CD4-positive, alpha-beta T cell treated with Interleukin-4 for 1 hour (primary cell): ENCODE data around the gene CLCN3.
"Not testable (repeated sequence)": the region's sequence is repeated elsewhere in the genome, so short reads cannot be mapped to it uniquely, and the experiment has no call there.

Experiments
- DNase-seq, 2 donors: peaks; one replicate each; pipeline ENCODE4 v3.0.0-alpha.2; 2020 to 2022

CLCN3 gene

DNA sequence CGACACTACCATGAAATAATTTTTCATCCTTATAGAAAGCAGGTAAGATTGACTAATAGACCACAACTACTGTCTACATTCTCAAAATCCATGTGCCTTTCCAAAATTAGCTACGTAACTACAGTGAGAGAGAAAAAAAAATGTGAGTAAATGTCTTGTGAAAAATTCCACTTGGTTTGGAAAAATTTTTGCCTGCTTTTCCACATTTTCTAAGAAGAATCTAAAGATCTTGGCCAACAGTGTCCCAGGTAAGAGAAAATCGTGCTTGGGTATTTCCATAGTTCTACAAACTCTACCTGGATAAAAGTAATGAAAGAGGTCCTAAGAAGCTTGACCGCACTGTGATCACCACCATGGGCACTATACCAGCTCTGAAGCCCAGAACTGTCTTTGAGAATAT is 1.4 kb upstream of the CLCN3 start:
- DNase-seq = no peak

DNA sequence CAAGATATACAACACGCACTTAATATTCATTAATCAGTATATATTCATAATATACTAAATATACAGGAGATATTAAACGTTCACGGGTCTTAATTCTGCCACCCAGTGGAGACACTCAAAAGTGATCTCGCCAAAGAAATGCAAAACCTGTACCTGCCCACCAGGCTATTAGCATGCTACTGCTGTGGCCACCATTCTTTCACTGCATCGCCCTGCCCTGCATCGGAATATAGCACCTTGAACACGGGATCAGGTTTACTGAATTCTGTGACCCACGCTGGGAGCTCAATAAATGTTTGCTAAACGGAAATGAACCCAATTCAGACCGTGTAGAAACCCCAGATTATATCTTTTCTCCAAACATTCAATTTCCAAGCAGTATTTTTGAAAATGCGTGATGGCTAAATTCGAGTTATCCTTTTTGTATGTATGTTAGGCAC is 840 bp upstream of the CLCN3 start:
- DNase-seq = peak; percentile 72 to 76

DNA sequence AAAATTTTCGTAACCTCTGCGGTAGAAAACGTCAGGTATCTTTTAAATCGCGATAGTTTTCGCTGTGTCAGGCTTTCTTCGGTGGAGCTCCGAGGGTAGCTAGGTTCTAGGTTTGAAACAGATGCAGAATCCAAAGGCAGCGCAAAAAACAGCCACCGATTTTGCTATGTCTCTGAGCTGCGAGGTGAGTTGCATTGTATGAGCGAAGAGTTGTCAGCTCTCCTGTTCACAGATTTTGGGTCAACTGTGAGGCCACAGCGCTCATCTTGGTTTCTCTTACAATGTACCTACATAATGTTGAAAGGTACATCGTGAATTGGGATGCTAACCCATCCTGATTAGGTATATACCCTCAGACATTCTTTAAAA is 486 bp downstream of the CLCN3 start:
- peak in 1 of 2 donors; percentile 38 for DNase-seq

DNA sequence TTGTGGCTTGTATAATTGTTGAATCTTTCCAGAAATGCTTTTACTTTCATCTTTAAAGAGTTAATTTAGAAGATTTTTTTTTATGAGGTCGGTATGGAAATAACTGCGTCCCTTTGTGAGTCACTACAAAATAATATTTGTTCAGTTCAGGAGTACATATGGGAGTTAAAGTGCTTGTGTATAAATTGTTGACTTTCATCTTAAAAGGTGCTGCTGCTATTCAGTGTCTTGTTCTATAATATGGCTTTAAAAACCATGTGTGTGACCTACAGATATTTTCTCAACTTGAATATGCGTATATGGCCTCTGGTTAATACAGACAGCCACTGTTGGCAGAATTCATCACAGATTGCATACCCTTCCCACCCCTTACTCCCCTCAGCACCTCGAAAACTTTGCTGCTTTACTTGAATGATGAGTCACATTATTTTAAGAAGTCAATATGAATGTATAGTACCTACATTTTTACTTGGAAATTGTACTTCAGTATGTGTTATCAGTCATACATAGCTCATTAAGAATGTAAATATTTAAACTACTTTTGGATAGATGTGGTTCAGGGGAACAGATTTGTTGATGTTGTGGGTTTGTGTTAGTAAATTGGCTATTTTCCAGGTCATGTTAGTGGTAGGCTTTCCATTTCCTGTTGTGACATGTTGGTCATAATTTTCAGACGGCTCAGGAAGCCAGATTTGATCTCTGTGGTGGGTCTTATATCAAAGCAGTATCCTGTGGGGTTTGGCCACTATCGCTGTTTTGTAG is 1.5 kb downstream of the CLCN3 start:
- peak; percentile 72 to 89 for DNase-seq

DNA sequence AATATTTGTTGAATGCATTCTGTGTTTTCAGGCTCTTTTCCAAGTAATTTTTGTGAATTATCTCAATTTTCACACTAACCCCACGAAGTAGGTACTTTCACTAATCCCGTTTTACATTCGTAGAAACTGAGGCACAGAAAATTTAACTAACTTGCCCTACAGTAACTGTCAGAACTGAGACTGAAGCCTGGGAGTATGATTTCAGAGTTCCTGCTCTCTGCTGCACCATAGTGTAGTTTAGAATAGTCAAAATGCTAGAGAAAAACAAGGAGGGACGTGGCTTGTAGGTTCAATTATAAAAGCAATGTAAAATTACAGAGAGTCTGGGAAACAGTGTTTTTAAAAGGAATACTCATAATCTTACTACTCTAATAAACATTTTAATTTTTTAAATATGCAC is 2.2 kb downstream of the CLCN3 start:
- no peak for DNase-seq

DNA sequence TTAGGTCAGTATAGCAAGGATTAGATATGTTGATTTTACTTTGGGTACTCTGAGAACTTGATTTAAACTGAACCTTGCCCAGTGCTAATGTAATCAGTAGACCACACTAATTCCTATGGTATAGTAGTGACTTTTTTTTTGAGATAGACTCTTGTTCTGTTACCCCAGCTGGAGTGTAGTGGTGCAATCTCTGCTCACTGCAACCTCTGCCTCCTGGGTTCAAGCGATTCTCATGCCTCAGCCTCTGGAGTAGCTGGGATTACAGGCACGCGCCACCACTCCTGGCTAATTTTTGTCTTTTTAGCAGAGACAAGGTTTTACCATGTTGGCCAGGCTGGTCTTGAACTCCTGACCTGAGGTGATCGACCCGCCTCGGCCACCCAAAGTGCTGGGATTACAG is 3.6 kb downstream of the CLCN3 start:
- DNase-seq = not testable (repeated sequence)

DNA sequence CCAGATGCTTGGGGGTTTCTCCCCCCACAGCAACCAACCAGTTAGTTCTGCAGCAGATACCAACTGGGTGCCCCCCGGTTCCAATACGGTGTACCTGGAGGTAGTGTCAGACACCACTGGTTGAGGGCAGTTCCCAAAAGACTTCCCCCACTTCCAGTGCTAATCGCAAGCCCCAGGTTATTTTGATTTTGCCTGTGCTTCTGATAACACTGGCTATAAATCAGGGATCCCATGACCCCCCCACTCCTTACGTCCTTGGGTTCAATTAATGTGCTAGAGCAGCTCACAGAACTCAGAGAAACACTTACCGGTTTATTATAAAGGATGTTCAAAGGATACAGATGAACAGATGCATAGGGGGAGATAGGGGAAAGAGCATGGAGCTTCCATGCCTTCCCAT is 5.5 kb downstream of the CLCN3 start:
- no peak for DNase-seq

DNA sequence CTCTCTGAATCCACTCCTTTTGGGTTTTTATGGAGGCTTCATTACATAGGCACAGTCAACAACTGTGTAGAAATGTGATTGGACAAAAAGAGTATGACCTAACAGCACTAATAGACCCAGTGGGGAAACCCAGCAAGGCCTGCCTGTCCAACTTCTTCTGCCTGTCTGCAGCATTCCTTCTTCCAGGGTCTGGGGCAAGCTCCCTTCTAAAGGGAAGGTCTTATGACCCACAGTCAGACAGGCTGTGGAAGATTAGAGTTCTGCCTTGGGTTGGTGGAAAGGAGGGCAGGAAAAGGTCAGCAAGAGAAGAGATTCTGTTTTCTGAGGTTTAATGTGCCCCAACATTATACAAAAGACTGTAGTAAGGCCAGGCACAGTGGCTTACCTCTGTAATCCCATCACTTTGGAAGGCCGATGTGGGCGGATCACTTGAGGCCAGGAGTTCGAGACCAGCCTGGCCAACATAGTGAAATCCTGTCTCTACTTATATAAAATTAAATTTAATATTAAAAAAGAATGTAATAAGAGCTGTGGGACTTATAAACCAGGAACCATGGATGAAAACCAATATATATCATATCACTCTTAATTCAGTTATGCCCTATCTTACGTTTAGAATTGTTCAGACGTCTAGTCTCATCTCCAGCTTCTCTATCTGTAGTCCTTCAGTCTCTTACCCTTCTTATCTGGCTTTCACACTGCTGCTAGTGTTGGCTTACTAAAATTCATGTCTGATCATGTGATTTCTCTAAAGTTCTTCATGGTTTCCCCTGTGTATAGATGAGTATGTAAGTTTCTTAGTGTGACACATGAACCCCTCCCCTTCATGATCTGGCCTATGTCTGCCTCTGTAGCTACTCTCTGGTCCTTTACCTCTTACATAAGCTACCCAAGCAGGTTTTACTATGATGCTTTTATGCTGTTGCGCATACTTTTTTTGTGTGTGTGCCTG is 6.2 kb downstream of the CLCN3 start:
- no peak for DNase-seq

DNA sequence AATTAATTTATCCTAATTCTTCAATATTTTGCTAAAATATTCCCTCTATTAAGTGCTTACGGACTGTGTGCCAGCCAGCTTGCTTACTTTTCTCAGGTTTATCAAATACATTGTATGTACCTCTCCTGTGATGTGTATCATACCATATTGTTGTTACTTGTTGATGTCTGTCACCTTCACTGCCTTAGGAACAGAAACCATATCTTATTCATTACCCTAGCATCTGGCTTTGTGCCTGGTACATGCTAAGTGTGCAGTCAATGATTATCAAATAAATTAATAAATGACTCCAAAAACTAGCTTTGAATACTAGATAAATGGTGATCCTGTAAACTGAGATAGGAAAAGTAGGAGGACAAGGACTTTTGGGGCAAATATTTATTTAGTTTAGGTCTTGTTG is 6.9 kb downstream of the CLCN3 start:
- DNase-seq = no peak

DNA sequence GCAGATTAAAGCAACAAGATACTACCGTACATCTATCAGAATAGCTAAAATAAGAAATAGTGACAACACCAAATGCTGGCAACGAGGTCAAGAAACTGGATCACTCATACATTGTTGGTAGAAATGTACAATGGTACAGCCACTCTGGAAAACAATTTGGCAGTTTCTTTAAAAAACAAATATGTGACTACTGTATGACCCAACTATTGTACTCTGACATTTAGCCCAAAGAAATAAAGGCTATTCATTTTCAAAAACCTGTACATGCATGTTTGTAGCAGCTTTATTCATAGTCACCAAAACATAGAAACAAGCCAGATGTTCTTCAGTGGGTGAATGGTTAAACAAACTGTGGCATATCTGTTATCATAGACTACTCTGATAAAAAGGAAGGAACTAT is 8.2 kb downstream of the CLCN3 start:
- DNase-seq = no peak

DNA sequence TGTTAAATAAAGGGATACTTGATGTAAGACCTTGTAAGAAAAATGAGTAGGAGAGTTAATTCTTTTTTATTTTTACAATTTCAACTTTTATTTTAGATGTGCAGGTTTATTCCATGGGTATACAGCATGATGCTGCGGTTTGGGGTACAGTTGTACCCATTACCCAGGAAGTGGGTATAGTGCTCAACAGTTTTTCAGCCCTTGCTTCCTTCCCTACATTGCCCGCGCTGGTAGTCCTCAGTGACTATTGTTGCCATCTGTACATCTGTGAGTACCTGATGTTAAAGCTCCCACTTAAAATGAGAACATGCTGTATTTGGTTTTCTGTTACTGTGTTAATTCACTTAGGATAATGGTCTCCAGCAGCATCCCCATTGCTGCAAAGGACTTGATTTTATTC is 9.7 kb downstream of the CLCN3 start:
- no peak for DNase-seq

DNA sequence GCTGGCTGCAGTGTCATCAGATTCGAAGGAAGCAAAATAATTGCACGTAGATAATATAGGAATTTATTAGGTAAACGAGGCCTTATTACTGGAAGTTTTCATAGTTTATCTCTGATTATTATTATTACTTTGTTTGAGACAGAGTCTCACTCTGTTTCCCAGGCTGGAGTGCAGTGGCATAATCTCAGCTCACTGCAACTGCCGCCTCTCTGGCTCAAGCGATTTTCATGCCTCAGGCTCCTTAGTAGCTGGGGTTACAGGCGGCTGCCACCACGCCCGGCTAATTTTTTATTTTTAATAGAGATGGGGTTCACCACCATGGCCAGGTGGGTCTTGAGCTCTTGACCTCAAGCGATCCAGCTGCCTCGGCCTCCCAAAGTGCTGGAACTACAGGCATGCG is 12.5 kb downstream of the CLCN3 start:
- no peak for DNase-seq

DNA sequence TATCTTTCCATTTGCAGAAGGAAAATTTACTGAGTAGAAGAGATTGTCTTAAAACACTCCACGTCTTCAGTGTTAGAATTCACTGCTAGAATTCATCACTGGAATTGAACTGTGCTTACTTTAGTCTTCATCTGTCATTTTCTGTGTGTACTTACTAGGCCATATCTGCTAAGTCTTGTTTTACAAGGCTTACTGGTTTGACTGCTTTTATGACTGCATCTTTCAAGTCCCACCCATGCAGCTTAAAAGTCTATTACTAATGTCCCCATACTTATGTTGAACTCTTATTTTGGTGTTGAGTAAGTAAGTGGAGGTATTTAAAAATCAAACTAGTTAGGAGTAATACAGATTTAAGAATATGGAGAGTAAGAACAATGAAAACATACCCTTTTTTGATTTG is 14.6 kb downstream of the CLCN3 start:
- DNase-seq = no peak

DNA sequence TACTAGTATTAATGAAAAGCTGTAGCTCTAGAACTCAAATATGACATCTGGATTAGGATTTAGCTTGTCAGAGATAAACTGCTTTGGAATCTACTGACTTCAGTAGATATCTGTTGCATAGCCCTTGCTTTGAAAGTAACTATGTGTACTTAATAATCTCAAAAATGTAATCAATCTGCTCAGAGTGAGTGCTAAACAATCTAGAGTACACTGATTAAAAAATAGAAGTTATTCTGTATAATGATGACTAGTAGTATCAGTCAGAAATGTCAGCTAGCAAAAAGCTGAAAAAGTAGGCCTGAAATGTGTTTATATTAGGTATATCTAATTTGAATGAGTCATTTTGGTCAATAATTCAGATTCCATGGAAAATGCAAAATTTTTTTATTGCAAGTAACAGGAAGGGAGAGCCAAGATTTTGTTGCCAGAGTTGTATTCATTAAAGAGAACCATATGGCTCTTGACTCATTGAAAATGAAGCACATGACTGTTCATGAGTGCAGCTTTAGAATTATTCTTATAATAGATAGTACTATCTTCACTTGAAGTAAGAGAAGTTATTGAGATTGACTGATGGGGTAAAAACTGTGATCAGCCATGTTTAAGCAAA is 20.0 kb downstream of the CLCN3 start:
- no peak for DNase-seq

DNA sequence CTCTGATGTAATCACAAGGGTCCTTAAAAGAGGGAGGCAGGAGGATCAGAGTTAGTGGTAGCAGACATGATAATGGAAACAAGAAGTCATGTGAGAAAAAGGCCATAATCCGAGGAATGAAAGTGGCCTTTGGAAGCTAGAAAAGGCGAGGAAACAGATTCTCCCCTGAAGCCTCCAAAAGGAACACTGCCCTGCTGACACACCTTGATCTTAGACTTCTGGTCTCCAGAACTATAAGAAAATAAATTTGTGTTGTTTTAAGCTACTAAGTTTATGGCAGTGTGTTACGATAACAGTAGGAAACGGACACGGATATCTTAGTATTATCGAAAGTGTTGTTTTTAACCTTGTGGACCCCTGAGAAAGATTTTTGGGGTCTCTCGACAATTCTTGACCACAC is 24.4 kb downstream of the CLCN3 start:
- no peak for DNase-seq

DNA sequence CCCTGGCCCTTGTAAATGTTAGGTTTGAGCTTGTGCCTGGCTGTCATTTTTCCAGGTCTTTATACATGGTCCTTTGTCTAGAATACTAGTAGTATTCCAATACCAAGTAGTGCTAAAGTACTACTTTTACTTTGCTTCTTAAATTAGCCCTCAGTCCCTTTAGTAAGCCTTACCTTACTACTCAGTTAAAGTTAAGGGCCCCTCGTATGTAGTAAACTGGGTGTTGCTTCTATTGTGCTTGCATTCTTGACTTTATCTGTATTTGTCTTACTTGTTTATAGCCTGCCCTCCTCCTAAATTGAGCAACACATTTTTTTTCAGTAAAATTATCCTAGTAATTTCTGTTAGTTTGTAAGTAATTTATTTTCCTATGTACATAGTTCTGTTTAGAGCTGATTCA is 25.2 kb downstream of the CLCN3 start:
- no peak for DNase-seq

DNA sequence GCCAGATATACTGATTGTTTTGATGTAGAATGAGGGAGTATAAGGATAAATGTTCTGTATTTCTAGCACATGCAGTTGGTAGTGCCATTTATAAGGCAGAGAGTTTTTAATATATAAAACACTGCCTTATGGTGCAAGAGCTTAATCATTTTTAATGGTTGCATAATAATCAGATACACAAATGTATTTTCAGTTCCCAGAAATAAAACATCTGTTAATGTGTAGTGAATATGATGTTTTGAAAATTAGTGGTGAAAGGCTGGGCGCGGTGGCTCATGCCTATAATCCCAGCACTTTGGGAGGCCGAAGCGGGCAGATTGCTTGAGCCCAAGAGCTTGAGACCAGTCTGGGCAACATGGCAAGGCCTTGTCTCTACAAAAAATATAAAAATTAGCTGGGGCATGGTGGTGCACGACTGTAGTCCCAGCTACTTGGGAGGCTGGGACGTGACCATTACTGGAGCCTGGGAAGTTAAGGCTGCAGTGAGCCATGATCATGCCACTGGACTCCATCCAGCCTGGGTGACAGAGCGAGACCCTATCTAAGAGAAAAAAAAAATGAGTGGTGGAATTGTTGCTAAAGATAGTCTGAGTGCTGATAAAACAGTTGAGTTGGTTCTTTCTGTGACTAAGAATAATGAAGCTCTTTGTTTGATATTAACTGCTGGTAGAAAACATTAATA is 29.3 kb downstream of the CLCN3 start:
- DNase-seq = no peak

DNA sequence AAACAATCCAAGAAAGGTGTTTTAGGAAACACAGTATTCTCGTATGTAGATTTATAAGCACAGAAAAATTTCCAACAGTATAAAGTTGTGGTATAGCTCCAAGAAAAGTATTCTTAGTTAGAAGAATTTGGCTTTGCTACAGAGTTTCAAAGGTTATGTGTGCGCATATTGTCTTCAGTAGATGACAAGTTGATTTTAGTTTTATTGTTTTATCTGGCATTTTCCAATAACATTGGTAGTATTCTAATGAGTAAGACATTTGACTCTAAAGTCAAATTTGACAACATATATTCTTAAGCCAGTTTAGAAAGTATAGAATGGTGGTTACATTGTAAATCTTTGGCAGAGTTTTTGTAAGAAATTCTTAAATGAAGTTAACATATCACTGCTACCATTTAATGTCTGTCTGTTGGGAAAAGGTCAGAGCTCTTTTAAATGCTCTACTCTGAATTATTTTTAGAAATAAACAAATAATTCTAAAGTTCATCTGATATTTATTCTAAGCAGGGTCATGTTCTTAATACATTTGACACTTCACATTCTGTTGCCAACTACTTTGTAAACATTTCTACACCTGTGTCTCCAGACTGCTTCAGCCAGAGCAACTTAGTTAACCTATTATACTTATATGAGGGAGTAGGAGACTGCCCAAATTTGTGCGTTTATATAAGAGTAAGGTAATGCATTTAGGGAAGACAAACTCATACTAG is 30.0 kb downstream of the CLCN3 start:
- DNase-seq = no peak

DNA sequence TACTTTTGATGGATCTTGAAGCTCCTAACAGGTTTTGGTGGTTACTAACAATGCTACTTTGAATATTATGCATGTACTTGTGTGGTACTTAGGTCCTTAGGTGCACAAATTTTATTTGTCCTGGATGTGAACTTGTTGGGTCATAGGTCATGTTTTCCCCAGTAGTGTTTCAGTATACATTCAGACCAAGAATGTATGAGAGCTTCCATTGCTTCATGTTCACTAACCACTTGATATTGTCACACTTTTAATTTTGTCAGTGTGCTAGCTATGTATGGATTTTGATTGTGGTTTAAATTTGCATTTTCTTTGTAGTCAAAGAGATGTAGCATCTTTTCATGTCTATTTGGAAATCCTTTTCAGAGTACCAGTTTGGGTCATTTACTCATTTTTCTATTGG is 32.2 kb downstream of the CLCN3 start:
- DNase-seq = no peak

DNA sequence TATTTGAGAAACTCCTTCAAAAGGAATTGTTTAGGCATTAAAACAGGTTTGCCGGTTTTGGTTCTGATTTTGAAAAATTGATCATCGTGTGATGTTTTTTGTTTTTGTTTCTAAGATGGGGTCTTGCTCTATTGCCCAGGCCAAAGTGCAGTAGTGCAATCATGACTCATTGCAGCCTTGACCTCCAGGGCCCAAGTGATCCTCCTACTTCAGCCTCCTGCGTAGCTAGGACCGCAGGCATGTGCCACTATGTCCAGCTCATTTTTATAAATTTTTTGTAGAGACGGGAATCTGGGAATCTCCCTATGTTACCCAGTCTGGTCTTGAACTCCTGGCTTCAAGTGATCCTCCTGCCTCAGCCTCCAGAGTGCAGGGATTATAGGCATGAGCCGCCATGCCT is 35.0 kb downstream of the CLCN3 start:
- DNase-seq = no peak

DNA sequence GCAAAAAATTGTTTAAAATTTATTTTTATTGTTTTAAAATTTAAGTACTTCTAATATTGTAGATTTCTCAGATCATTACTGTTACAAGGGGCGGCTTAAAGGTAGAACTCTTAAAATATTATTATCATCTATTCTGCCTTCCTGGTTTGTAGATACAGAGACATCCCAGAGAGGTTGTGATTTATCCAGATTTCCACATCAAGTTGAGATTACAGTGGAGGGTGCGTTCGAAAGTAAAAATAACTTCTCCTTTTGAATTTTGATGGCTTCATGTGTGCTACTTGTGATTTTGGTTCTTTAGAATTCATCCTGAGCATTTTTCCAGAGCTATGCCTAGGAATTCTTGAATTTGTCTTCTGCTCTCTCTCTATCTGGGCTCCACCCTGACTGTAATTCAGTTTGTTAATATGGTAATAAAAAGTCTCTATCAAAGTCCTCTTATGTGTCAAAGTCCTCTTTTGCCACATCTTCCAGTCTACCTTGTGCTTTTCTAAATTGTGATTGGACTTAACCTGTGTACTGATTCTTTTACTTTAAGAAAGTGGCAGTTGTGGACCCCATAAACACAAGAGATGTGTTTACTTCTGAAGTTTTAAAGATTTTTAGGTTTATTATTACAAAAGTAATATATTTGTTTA is 37.2 kb downstream of the CLCN3 start:
- DNase-seq = no peak

DNA sequence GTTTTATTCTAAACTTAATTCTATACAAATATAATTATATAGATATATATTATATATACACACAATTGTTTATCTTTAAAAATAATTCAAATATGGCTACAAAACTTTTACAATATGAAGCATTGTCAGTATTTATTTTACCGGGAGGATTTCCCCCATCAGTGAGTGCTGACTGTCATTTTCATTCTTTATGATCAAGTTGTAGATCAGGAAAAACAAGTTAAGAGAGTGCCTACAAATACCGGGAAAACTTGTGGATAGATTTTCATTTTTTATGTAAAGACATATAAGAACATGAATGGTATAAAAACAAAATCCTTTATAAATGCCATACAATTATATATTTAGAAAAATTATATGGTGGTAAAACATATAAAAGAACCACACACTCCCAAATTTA is 37.8 kb downstream of the CLCN3 start:
- DNase-seq = no peak
